ENCODE measurements around the gene BCL6.

DNA sequence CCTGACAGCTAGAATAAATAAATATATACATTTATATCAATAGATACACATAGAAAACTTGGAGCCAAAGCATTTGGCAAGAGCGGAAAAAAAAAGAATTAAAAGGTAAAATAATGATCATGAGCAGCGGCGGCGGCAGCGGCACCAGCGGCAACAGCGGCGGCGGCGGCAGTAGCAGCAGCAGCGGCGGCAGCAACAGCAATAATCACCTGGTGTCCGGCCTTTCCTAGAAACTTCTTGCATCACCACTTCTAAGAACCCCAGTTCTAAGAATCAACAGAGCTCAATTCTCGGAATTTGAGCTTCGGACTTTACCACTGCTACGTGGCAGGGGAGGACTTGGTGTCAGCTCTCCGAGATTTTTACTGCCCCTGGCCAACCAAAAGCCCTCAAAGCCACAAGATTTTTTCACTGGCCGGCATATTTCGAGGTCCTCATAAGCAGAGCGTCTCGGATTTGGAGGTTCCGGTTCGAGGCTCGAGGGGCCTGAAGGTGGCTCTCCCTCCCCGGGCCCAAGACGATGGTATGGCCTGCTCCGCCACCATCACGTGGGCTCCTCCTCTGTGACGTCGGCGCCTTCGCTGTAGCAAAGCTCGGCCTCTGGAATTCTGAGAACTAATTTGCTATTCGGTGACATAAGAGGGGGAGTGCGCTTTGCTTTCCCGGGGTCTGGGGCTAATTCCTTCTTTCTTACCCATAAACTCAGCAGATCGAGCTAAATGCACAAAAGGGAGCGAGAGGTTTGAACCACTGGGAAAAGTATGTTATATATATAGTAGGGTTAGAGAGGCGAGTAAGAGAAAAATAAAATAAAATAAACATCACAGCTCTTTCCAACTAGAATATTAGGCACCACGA, at the start of gene BCL6:
- TF ChIP-seq CTCF (IDR thresholded peaks at IDR 0.05 in 4 of 5, conservative IDR thresholded peaks at IDR 0.05 in 1 of 5) (peak in 3 of 5 experiments; percentile 16 to 35 (median 23)), POLR2A (IDR thresholded peaks at IDR 0.05) (peak; percentile 95 to 99)
